HL-60/S4 (cell line): Measurements from ENCODE around the gene GPR142.

Source experiments
- in situ Hi-C: fragments of 300-500 bp; cut with MboI; formaldehyde crosslinking; loops from 2 replicates; pipeline ENCODE4 v1.14.3; 2022; ENCODE audit warnings: low sequenced_read_pairs

Gene GPR142

GRCh38 chr17:74415608-74416396, 48.5 kb downstream of the GPR142 start:
- in situ Hi-C loops, result no loop called here

- in situ Hi-C loops, result no loop called here
Measured at GRCh38 chr17:74417178-74418045, 50.1 kb downstream of the GPR142 start.

- in situ Hi-C loops, result no loop called here
Measured at GRCh38 chr17:74419928-74420411, 52.7 kb downstream of the GPR142 start.
